ENCODE measurements around the gene CFAP57. TPM values are rescaled to one million over a fixed set of nuclear protein-coding genes. Genes with fewer than 3 reads are reported as not detected.
A peak's percentile ranks its signal among the peaks of the same experiment; 100 is the strongest.

Gene CFAP57
- total RNA-seq, 2 experiments from 2014 or later = not detected

DNA sequence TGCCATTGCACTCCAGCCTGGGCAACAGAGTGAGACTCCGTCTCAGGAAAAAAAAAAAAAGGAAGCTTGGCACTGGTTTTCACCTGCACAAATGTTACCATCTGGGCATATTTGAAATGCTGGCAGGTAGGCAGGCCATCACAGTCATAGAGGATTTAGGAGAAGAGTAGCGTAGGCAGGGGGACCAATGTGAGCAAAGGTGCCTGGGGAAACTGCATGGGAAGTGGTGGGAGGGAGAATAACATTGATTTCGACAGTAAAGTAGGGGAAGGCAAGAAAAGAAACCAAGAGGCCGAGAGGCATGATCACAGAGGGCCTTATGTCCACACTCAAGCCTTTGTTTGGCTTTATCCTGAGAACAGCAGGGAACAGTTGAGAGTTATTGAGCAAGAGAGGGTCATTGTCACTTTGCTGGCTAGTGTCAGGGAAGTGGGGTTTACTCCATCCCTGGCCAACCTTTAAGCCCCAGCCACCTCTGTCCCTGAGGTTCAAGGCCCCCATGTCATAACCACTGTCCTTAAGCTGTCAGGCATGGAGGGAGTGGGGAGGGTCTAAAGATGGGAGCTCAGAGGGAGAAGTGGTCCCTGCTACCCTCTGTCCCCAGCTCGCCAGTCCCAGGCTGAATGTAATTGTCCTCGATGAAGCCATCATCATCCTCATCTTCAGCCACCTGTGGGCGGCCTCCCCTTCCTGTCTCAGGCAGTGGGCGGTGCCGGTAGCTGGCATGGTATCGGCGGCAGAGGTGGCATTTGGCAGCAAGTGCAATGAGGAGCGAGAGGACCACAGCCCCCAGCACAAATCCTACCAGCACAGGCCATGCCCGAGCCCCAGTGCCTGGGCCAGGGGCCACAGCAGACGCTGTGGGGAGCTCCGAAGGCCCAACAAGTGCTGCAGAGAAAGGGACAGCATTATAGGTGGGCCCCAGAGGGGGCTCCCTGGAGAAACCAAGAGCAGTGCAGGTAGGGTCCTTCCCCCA is 110.4 kb downstream of the CFAP57 start:
- Mint-ChIP-seq H3K9me3 (no peaks in the 10 kb centered on the region), H3K4me1 (no peaks in the 10 kb centered on the region), H3K4me3 (no peak overlapping the region), H3K27ac (no peak overlapping the region), H3K36me3 (ENCODE audit: low read depth) (no peaks in the 10 kb centered on the region), H3K27me3 (peaks cover 8% of the 10 kb centered on the region)
- DNase-seq = no peak
- CTCF ChIA-PET = interaction anchor here (0.6 to 1.5 kb wide), 2 partner anchors 26 to 765 kb away, joined by 3 read pairs; no protein-coding TSS in a partner anchor
- POLR2A ChIA-PET = no interaction called here

DNA sequence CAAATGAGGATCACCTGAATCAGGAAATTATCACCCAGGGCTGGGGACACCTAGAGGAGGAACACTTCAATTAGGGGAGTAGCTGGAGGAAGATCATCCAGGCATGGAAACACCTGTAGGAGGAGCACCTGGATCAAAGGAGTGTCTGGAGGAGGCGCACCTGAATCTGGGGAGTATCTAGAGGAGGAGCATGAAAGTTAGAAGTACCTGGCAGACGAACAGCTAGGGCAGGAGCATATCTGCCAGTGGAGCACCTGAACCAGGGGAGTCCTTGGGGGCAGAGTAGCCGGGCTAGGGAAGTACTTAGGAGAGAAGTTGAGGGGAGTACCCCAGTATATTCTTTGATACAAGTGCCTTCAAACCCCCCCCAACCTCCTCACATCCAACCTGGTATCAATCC is 111.9 kb downstream of the CFAP57 start:
- no peak for DNase-seq
- no peaks in the 10 kb centered on the region for H3K36me3 Mint-ChIP-seq (ENCODE audit: low read depth)
- ChIA-PET CTCF (interaction anchor here (2.4 kb wide), 1 partner anchor 9 kb away, joined by 9 read pairs; no protein-coding TSS in a partner anchor), POLR2A (no interaction called here)
- H3K4me1 Mint-ChIP-seq = no peaks in the 10 kb centered on the region
- H3K4me3 Mint-ChIP-seq = no peak overlapping the region
- H3K27me3 Mint-ChIP-seq = peaks cover 15% of the 10 kb centered on the region
- H3K27ac Mint-ChIP-seq = no peak overlapping the region
- no peaks in the 10 kb centered on the region for H3K9me3 Mint-ChIP-seq

DNA sequence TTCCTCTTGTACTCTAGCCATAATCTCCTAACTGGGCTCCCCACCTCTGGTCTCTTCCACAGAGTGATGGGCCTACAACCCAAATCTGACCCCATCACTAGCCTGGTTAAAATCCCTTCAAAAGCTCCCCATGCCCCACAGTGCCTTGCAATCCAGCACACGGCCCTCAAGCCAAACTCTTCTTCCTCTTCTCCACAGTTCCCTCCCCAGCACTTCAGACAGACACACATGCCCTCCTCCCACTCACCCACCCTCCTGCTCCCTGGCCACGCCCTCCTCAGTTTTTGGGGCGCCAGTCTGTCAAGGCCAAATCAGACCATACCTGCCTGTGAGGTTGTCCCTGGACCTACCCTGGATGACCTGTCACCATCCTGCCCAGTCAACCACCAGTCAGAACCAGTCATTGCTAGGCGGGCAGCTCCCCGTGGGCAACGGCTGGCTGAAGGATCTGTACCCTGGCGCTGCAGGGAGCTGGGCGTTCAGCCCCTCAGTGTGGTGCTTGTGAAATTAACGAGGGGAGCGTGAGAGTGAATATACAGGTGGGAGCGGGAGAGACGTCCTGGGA is 112.5 kb downstream of the CFAP57 start:
- H3K4me1 Mint-ChIP-seq = no peaks in the 10 kb centered on the region
- POLR2A ChIA-PET = no interaction called here
- CTCF ChIA-PET = interaction anchor here (1.3 to 2.4 kb wide), 2 partner anchors 10 to 27 kb away, joined by 3 to 9 read pairs; no protein-coding TSS in a partner anchor
- H3K27me3 Mint-ChIP-seq = peaks cover 15% of the 10 kb centered on the region
- no peak overlapping the region for H3K4me3 Mint-ChIP-seq
- H3K27ac Mint-ChIP-seq = no peak overlapping the region
- no peaks in the 10 kb centered on the region for H3K36me3 Mint-ChIP-seq (ENCODE audit: low read depth)
- H3K9me3 Mint-ChIP-seq = no peaks in the 10 kb centered on the region
- no peak for DNase-seq

DNA sequence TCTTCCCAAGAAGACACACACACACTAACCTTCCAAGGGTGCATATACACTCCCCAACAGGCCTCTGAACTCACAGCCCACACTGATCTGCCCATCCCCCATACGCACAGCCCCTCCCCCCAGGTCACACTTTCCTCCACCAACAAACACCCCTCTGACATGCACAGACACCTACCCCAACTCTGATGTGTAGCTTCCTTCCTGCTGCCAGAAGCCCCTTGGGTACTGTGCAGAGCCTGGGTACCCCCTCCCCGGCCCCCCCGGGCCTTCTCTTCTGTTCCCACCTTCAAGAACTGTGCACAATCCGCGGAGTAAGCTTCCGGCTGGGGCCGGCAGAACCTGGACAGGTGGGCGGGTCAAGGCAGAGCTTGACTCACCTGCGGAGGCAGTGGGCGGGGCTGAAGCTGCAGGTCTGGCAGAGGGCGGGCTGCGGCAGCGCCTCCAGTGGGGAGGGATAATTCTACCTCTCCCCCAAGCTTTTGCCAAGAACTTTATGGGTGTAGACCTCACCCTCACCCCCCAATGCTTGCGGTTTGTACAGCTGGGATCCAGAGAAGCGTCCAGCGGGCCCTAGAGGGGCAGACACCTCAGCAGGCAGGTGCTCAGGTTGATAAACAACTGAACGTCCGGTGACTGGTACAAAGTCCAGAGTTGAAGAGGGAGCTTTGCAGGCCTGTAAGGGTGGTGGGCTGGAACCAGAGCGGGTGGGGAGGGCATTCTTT is 113.3 kb downstream of the CFAP57 start, which contains the start of gene C1orf210:
Gene C1orf210 (minus strand): TSS at position 313 of the 722 bp plus-strand sequence. CDS start 2,311 bp downstream, outside the sequence.
- Mint-ChIP-seq H3K27ac (peak within 1 kb of the TSS; percentile 26), H3K36me3 (ENCODE audit: low read depth) (no peaks in the 10 kb centered on the region), H3K4me3 (no peak within 1 kb of the TSS), H3K4me1 (no peaks in the 10 kb centered on the region), H3K9me3 (no peaks in the 10 kb centered on the region), H3K27me3 (peaks cover 13% of the 10 kb centered on the region)
- POLR2A ChIA-PET = no interaction called here
- no peak for DNase-seq
- CTCF ChIA-PET = interaction anchor here (1.1 to 2.4 kb wide), 3 partner anchors 9 to 28 kb away, joined by 3 to 9 read pairs (median 5); no protein-coding TSS in a partner anchor

DNA sequence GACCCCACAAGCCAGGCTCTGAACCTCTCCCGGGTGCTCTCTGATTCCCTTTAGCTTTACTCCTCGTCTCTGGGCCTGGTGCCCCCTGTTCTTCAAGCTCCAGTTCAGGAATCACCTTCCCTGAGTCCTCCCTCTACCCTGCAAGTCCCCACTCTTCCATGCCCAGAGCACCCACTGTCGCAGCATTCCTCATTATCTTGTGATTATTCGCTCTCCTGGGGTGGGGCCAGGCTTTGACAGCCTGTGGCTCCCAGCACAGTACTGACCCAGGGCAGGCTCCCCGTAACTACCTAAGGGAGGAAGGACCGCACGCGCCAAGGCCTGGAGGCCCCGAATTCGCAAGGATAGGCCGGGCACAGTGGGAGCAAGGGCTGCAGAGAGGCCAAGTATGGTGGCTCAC is 114.0 kb downstream of the CFAP57 start:
- no peak for DNase-seq
- CTCF ChIA-PET = interaction anchor here (0.6 to 1.3 kb wide), 3 partner anchors 8 to 43 kb away, joined by 3 to 5 read pairs (median 4); no protein-coding TSS in a partner anchor
- Mint-ChIP-seq H3K4me1 (no peaks in the 10 kb centered on the region), H3K4me3 (no peak overlapping the region), H3K36me3 (ENCODE audit: low read depth) (no peaks in the 10 kb centered on the region), H3K27me3 (peaks cover 12% of the 10 kb centered on the region), H3K9me3 (no peaks in the 10 kb centered on the region), H3K27ac (no peak overlapping the region)
- POLR2A ChIA-PET = no interaction called here

DNA sequence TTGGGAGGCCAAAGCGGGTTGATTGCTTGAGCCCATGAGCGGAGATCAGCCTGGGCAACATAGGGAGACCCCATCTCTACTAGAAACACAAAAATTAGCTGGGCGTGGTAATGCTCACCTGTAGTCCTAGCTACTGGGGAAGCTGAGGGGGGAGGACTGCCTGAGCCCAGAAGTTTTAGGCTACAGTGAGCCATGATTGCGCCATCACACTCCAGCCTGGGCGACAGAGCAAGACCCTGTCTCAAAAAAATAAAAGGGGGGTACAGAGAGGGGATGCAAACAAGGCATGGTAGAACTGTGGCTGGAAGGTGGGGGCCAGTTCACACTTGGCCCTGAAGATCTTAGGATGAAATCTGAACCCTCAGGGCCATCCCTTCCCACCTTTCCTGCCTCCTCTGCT is 114.4 kb downstream of the CFAP57 start:
- CTCF ChIA-PET = interaction anchor here (0.6 kb wide), 1 partner anchor 43 kb away, joined by 4 read pairs; no protein-coding TSS in a partner anchor

DNA sequence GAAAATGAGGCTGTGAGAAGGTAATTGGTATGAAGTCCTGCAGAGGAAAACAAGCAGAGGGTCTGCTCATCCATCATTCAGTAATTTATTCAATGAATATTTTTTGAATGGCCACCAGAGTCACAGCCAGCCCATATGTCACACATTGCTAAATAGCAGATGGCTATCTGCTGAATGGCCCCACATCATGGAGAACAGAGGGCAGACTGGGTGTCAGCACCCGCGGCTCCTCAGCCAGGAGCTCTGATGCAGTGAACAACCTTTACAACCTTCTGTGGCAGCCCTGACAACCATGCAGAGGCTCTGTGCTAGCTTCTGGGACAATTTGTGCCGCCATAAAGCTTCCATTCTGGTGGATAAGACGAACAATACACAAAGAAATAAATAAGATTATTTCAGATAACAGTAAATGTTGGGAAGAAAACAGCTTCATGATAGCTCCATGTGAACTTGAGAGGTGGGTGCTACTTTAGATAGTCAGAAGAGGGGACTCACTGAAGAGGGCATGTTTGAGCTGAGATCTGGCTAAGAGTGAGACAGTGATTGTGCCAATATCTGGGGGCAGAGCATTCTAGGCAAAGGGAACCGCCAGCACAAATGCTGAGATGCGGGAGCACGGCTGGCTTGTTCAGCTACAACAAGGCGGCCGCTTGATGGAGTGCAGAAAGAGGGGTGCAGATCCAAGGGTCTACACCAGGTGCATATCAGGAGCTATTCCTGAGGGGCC is 116.1 kb downstream of the CFAP57 start:
- peaks cover 12% of the 10 kb centered on the region for H3K27me3 Mint-ChIP-seq
- no peaks in the 10 kb centered on the region for H3K36me3 Mint-ChIP-seq (ENCODE audit: low read depth)
- no peak overlapping the region for H3K4me3 Mint-ChIP-seq
- H3K9me3 Mint-ChIP-seq = no peaks in the 10 kb centered on the region
- H3K4me1 Mint-ChIP-seq = no peaks in the 10 kb centered on the region
- no peak overlapping the region for H3K27ac Mint-ChIP-seq
- DNase-seq = no peak
- CTCF ChIA-PET = interaction anchor here (1.0 kb wide), 1 partner anchor 127 kb away, joined by 3 read pairs; no protein-coding TSS in a partner anchor
- POLR2A ChIA-PET = no interaction called here

More for the DNA sequence above, 114.4 kb downstream of the CFAP57 start:
- no peak for DNase-seq
- H3K4me1 Mint-ChIP-seq = no peaks in the 10 kb centered on the region
- H3K4me3 Mint-ChIP-seq = no peak overlapping the region
- no peaks in the 10 kb centered on the region for H3K36me3 Mint-ChIP-seq (ENCODE audit: low read depth)
- H3K27ac Mint-ChIP-seq = no peak overlapping the region
- no peaks in the 10 kb centered on the region for H3K9me3 Mint-ChIP-seq
- peaks cover 12% of the 10 kb centered on the region for H3K27me3 Mint-ChIP-seq
- POLR2A ChIA-PET = no interaction called here

DNA sequence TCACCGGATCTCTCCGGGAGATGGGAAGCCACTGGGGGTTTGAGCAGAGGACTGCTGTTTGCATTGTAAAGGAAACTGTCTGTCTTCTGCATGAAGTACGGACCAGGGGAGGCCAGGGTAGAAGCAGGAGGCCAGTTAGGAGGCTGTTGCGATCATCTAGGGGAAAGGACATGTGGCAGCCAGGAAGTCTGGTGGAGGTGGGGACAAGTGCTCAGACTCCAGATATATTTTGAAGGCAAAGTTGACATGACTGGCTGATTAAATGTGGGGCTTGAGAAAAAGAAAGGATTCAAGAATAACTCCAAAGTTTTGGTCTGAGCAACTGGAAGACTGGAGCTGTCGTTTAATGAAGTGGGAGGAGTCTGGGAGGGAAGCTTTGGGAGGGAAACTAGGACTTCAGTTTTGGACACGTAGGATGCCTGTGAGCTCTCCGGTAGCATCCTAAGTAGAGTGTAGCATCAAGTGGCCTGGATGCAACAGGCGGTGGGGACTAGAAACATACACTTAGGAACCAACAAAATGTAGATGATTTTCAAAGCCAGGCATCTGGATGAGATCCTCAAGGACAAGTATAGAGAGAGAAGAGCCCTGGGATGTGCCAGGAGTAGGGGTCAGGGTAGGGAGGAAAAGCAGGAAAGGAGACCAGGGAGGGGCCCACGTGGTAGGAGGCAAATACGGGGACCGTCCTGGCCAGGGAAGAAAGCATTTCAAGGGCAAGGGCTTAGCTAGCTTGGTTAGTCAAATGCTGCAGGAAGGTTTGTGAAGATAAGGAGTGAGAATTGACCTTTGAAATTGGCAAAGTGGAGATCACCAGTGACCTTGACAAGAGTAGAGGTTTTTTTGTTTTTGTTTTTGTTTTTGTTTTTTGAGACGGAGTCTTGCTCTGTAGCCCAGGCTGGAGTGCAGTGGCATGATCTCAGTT is 116.9 kb downstream of the CFAP57 start:
- Mint-ChIP-seq H3K9me3 (no peaks in the 10 kb centered on the region), H3K27me3 (peaks cover 12% of the 10 kb centered on the region), H3K4me3 (no peak overlapping the region), H3K4me1 (peaks cover 2% of the 10 kb centered on the region), H3K36me3 (ENCODE audit: low read depth) (no peaks in the 10 kb centered on the region), H3K27ac (no peak overlapping the region)
- CTCF ChIA-PET = no interaction called here
- POLR2A ChIA-PET = no interaction called here
- DNase-seq = no peak

DNA sequence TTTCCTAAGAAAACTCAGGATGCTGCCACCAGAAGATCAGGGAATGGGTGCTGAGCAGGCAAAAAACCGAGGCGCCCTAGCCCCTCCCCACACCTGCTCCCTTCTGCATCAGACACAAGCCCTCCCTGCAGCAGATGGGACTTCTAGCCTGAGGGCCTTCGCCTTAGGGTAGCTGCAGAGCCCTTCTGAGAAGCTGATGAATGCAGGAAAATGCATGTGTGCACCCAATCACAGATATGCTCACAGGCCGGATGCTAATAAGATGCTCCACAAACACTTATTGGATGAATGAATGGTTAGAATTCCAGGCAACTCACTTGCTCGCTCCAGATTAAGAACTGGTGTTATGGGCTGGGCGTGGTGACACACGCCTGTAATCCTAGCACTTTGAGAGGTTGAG is 120.1 kb downstream of the CFAP57 start:
- ChIA-PET CTCF (interaction anchor here (1.4 kb wide), 1 partner anchor 25 kb away, joined by 4 read pairs; no protein-coding TSS in a partner anchor), POLR2A (no interaction called here)
- Mint-ChIP-seq H3K9me3 (no peaks in the 10 kb centered on the region), H3K4me3 (no peak overlapping the region), H3K27me3 (peaks cover 10% of the 10 kb centered on the region), H3K27ac (no peak overlapping the region), H3K4me1 (peaks cover 26% of the 10 kb centered on the region), H3K36me3 (ENCODE audit: low read depth) (no peaks in the 10 kb centered on the region)
- no peak for DNase-seq

DNA sequence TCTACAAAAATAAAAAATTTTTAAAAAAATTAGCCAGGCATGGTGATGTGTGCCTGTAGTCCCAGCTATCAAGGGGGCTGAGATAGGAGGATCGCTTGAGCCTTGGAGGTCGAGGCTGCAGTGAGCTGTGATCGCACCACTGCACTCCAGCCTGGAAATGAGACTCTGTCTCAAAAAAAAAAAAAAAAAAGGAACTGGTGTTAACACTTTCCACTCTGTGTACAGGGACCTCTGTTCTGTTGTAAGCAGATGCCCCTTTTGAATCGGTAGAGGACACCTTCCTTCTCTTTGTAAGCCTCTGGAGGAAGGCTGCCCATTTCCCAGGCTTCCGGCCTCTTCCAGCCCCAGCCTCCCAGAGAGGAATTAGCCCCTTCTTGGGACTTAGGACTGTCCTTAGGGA is 120.5 kb downstream of the CFAP57 start:
- Mint-ChIP-seq H3K36me3 (ENCODE audit: low read depth) (no peaks in the 10 kb centered on the region), H3K27ac (no peak overlapping the region), H3K9me3 (no peaks in the 10 kb centered on the region), H3K4me1 (peaks cover 26% of the 10 kb centered on the region), H3K4me3 (no peak overlapping the region), H3K27me3 (peaks cover 5% of the 10 kb centered on the region)
- ChIA-PET POLR2A (no interaction called here), CTCF (interaction anchor here (1.4 kb wide), 1 partner anchor 24 kb away, joined by 4 read pairs; no protein-coding TSS in a partner anchor)
- DNase-seq = no peak

DNA sequence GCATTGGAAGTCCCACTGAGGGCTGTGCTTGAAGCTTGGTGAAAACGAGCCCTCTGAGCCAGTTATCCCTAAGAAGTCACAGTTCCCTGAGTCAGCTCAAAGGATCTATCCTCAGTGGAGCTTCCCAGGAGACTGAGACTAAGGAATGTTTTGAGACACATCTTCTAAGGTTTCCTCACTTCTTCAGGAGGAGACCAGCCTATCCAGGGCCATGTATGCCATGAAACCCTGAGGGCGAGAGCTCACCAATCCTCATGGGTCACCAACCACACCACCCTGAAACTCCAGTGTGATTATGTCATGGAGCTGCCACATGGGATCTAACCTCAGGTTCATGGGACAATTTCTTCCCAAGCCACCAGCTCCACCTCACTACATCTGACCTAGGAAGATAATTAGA is 121.0 kb downstream of the CFAP57 start:
- CTCF ChIA-PET = interaction anchor here (1.4 to 2.2 kb wide), 2 partner anchors 8 to 24 kb away, joined by 4 to 5 read pairs; partner anchors contain the start of gene C1orf210
- POLR2A ChIA-PET = no interaction called here
- DNase-seq = no peak
- H3K4me3 Mint-ChIP-seq = no peak overlapping the region
- H3K27me3 Mint-ChIP-seq = peaks cover 3% of the 10 kb centered on the region
- H3K4me1 Mint-ChIP-seq = peaks cover 26% of the 10 kb centered on the region
- no peaks in the 10 kb centered on the region for H3K9me3 Mint-ChIP-seq
- peak overlapping the region; percentile 46 for H3K27ac Mint-ChIP-seq
- H3K36me3 Mint-ChIP-seq (ENCODE audit: low read depth) = no peaks in the 10 kb centered on the region

Data from activated CD4-positive, alpha-beta T cell treated with anti-CD3 and anti-CD28 coated beads, Interleukin-2, amount 10 ng/mL, durations not matched to agents 7 days and 5 days (primary cell).